Astrocyte (in vitro differentiated cells and primary cell): Measurements from ENCODE around the gene GPR142. TPM values are rescaled to one million over a fixed set of nuclear protein-coding genes. Genes with fewer than 3 reads are reported as not detected.

Experiments used
- DNase-seq: peaks from one replicate; pipeline ENCODE4 v3.0.0-alpha.2; 2010; ENCODE audit warnings: low read depth
- FAIRE-seq: peaks from 2 replicates; lab custom pipeline; 2011; peaks lifted over from hg19 to GRCh38; lab: Jason Lieb, UNC
- H2AFZ ChIP-seq: 2 replicates; pipeline ENCODE4 v1.6.0; 2012; ENCODE audit warnings: low read depth, low read length, inconsistent platforms
- H3K27ac ChIP-seq: 2 replicates; pipeline ENCODE4 v1.5.1; 2011; ENCODE audit warnings: low read depth, low read length, inconsistent platforms
- H3K27me3 ChIP-seq: 2 replicates; pipeline ENCODE4 v1.6.0; 2011; ENCODE audit warnings: low read length, inconsistent platforms; ENCODE audit not compliant: insufficient read depth
- H3K36me3 ChIP-seq: 2 replicates; pipeline ENCODE4 v1.5.1; 2011; ENCODE audit warnings: low read length, inconsistent platforms; ENCODE audit not compliant: insufficient read depth
- H3K4me1 ChIP-seq: 2 replicates; pipeline ENCODE4 v1.5.1; 2011; ENCODE audit warnings: low read length, inconsistent platforms; ENCODE audit not compliant: insufficient read depth
- H3K4me2 ChIP-seq: 2 replicates; pipeline ENCODE4 v1.6.0; 2012; ENCODE audit warnings: low read length, inconsistent platforms
- H3K4me3 ChIP-seq: 2 replicates; pipeline ENCODE4 v1.5.1; 2011; ENCODE audit warnings: low read depth, mild to moderate bottlenecking, low read length, inconsistent platforms; ENCODE audit not compliant: insufficient read depth
- H3K79me2 ChIP-seq: 2 replicates; pipeline ENCODE4 v1.6.0; 2012; ENCODE audit warnings: mild to moderate bottlenecking, low read length, inconsistent platforms; ENCODE audit not compliant: insufficient read depth
- H3K9ac ChIP-seq: 2 replicates; pipeline ENCODE4 v1.6.0; 2012; ENCODE audit warnings: mild to moderate bottlenecking, low read length, inconsistent platforms
- H3K9me3 ChIP-seq: 2 replicates; pipeline ENCODE4 v1.5.1; 2012; ENCODE audit warnings: low read depth, mild to moderate bottlenecking, low read length, inconsistent platforms; ENCODE audit not compliant: insufficient read depth
- H4K20me1 ChIP-seq: 2 replicates; pipeline ENCODE4 v1.6.0; 2012; ENCODE audit warnings: low read length, inconsistent platforms; ENCODE audit not compliant: insufficient read depth
- H3K27ac Mint-ChIP-seq: one replicate; pipeline ENCODE4 v1.8.0; 2021; ENCODE audit warnings: mild to moderate bottlenecking, mixed read lengths; ENCODE audit not compliant: unreplicated experiment
- H3K27me3 Mint-ChIP-seq: one replicate; pipeline ENCODE4 v1.8.0; 2021; ENCODE audit warnings: low read depth, mixed read lengths; ENCODE audit not compliant: unreplicated experiment
- H3K36me3 Mint-ChIP-seq: one replicate; pipeline ENCODE4 v1.8.0; 2021; ENCODE audit warnings: low read depth, mixed read lengths; ENCODE audit not compliant: unreplicated experiment
- H3K4me1 Mint-ChIP-seq: one replicate; pipeline ENCODE4 v1.8.0; 2021; ENCODE audit warnings: low read depth, mixed read lengths; ENCODE audit not compliant: unreplicated experiment
- H3K4me3 Mint-ChIP-seq: one replicate; pipeline ENCODE4 v1.8.0; 2021; ENCODE audit warnings: mild to moderate bottlenecking, moderate library complexity, mixed read lengths; ENCODE audit not compliant: unreplicated experiment
- H3K9me3 Mint-ChIP-seq: one replicate; pipeline ENCODE4 v1.8.0; 2021; ENCODE audit warnings: mild to moderate bottlenecking, mixed read lengths; ENCODE audit not compliant: unreplicated experiment
- EZH2 ChIP-seq: IDR thresholded peaks from 2 replicates; pipeline ENCODE4 v1.6.1; 2012; ENCODE audit warnings: mild to moderate bottlenecking, low read length, inconsistent platforms; ENCODE audit not compliant: insufficient read depth
- total RNA-seq: library from RNA; stranded (reverse); gene quantifications from 2 replicates; pipeline ENCODE4 v1.2.1, GENCODE V29; 2021
- TF ChIP-seq, protein P1 (sequence below): IDR thresholded peaks from 2 replicates; pipeline ENCODE4 v1.5.1; 2011; ENCODE audit warnings: low read depth, mild to moderate bottlenecking, inconsistent platforms, low read length, moderate library complexity; ENCODE audit not compliant: insufficient read depth

GPR142 gene
- total RNA-seq, 1 donor from 2014 or later, result not detected

DNA sequence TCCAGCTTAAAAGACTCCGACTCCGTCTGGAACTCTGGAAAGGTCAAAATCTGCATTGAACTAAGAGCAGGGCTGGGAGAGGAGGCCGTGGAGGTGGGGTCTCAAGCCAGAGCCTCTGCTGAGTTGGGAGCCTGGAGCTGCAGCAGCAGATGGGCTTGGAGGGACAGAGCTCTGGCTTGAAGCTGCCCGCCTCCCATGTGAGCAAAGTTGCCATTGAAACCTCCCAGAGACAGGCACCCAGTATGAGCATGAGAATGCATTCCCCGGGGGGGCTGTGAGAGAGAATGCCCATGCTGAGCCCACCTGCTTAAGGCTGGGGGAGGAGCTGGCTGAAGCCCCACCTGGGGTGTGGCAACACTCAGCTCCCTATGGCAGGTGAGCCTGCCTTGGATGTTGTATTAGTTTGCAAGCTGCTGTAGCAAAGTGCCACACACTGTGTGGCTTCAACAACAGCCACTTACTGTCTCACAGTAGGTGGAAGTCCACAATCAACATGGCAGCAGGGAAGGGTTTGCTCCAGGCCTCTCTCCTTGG, 31.7 kb upstream of the GPR142 start:
- Histone ChIP-seq H3K27ac (no peak overlapping the region), H3K9me3 (peaks cover 5% of the 10 kb centered on the region), H3K4me2 (no peak overlapping the region), H4K20me1 (no peaks in the 10 kb centered on the region), H2AFZ (no peak overlapping the region), H3K4me3 (no peak overlapping the region), H3K36me3 (no peaks in the 10 kb centered on the region), H3K27me3 (no peaks in the 10 kb centered on the region), H3K4me1 (no peaks in the 10 kb centered on the region), H3K9ac (no peak overlapping the region), H3K79me2 (no peaks in the 10 kb centered on the region)
- Mint-ChIP-seq H3K27ac (no peak overlapping the region), H3K4me3 (no peak overlapping the region), H3K4me1 (no peaks in the 10 kb centered on the region), H3K36me3 (no peaks in the 10 kb centered on the region), H3K27me3 (peaks cover 37% of the 10 kb centered on the region), H3K9me3 (no peaks in the 10 kb centered on the region)
- no peak for FAIRE-seq
- DNase-seq, result no peak
- no peak for TF ChIP-seq EZH2

GRCh38 chr17:74336307-74336706, 31.0 kb upstream of the GPR142 start:
- Histone ChIP-seq H3K4me2 (no peak overlapping the region), H3K9ac (no peak overlapping the region), H4K20me1 (no peaks in the 10 kb centered on the region), H3K4me1 (no peaks in the 10 kb centered on the region), H3K36me3 (no peaks in the 10 kb centered on the region), H2AFZ (no peak overlapping the region), H3K27ac (no peak overlapping the region), H3K9me3 (peaks cover 5% of the 10 kb centered on the region), H3K27me3 (no peaks in the 10 kb centered on the region), H3K79me2 (no peaks in the 10 kb centered on the region), H3K4me3 (no peak overlapping the region)
- Mint-ChIP-seq H3K4me1 (no peaks in the 10 kb centered on the region), H3K4me3 (no peak overlapping the region), H3K27ac (no peak overlapping the region), H3K27me3 (peaks cover 32% of the 10 kb centered on the region), H3K36me3 (no peaks in the 10 kb centered on the region), H3K9me3 (no peaks in the 10 kb centered on the region)
- DNase-seq (no peak), FAIRE-seq (no peak)
- no peak for TF ChIP-seq EZH2
- TF ChIP-seq, protein P1, sequence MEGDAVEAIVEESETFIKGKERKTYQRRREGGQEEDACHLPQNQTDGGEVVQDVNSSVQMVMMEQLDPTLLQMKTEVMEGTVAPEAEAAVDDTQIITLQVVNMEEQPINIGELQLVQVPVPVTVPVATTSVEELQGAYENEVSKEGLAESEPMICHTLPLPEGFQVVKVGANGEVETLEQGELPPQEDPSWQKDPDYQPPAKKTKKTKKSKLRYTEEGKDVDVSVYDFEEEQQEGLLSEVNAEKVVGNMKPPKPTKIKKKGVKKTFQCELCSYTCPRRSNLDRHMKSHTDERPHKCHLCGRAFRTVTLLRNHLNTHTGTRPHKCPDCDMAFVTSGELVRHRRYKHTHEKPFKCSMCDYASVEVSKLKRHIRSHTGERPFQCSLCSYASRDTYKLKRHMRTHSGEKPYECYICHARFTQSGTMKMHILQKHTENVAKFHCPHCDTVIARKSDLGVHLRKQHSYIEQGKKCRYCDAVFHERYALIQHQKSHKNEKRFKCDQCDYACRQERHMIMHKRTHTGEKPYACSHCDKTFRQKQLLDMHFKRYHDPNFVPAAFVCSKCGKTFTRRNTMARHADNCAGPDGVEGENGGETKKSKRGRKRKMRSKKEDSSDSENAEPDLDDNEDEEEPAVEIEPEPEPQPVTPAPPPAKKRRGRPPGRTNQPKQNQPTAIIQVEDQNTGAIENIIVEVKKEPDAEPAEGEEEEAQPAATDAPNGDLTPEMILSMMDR, result no peak

DNA sequence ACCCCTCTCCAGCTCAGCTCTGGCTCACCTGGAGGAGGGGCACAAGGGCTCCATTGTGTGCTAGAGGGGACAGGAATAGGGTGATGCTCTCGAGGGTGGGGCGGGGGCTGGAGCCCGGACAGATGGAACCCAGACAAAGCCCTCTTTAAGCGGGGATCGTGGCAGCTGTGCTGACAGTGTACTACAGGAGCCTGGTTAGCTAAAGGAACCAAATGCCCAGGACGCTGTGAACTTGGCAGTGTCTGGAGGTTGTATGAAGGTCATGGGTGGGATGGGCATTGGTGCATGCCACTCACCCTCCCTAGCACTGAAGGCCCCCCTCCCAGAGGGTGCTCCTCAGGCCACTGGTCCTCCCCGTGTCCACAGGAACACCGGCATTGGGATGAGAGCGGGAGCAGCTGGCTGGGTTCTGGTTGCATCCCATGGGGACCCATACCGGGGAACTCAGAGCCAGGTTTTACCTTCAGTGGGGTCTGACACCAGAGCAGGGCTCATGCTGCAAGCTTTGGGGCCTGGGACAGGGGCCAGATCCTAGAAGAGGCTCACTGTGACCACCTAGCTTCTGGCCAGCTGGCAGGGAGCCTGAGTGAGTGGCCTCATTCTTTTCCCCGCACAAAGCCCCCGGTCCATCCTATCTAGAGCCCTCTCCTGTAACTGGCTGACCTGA, 29.3 kb upstream of the GPR142 start:
- Histone ChIP-seq H3K27ac (no peak overlapping the region), H3K27me3 (no peaks in the 10 kb centered on the region), H3K4me2 (no peak overlapping the region), H3K9ac (no peak overlapping the region), H3K9me3 (peaks cover 5% of the 10 kb centered on the region), H3K79me2 (no peaks in the 10 kb centered on the region), H4K20me1 (no peaks in the 10 kb centered on the region), H3K36me3 (no peaks in the 10 kb centered on the region), H3K4me1 (no peaks in the 10 kb centered on the region), H3K4me3 (no peak overlapping the region), H2AFZ (no peak overlapping the region)
- H3K9me3 Mint-ChIP-seq, result no peaks in the 10 kb centered on the region
- H3K36me3 Mint-ChIP-seq, result no peaks in the 10 kb centered on the region
- peaks cover 33% of the 10 kb centered on the region for H3K27me3 Mint-ChIP-seq
- TF ChIP-seq EZH2, result no peak
- TF ChIP-seq, protein P1, result no peak
- H3K4me3 Mint-ChIP-seq, result no peak overlapping the region
- H3K27ac Mint-ChIP-seq, result no peak overlapping the region
- H3K4me1 Mint-ChIP-seq, result no peaks in the 10 kb centered on the region
- no peak for DNase-seq
- FAIRE-seq, result no peak
